ENCODE measurements around the gene TRAPPC3.

DNA sequence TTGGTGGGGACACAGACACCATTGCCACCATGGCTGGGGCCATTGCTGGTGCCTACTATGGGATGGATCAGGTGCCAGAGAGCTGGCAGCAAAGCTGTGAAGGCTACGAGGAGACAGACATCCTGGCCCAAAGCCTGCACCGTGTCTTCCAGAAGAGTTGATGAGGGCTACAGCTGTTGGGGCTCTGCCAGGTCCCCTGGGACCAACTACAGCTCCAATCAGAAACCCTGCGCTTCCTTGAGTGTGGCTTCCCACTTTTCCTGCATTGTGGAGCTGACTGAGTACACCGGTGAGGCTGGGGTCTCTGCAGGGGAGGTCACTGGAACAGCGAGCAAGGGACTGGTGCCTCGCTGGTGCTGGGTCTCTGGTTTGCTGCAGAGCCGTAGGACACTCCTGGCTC lies 56.1 kb downstream of the TRAPPC3 start:
- TF ChIP-seq, protein P1, sequence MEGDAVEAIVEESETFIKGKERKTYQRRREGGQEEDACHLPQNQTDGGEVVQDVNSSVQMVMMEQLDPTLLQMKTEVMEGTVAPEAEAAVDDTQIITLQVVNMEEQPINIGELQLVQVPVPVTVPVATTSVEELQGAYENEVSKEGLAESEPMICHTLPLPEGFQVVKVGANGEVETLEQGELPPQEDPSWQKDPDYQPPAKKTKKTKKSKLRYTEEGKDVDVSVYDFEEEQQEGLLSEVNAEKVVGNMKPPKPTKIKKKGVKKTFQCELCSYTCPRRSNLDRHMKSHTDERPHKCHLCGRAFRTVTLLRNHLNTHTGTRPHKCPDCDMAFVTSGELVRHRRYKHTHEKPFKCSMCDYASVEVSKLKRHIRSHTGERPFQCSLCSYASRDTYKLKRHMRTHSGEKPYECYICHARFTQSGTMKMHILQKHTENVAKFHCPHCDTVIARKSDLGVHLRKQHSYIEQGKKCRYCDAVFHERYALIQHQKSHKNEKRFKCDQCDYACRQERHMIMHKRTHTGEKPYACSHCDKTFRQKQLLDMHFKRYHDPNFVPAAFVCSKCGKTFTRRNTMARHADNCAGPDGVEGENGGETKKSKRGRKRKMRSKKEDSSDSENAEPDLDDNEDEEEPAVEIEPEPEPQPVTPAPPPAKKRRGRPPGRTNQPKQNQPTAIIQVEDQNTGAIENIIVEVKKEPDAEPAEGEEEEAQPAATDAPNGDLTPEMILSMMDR (conservative IDR thresholded peaks at IDR 0.05; ENCODE audit: low read depth in 2 of 2): no peak
- TF ChIP-seq EZH2phosphoT487 (IDR thresholded peaks at IDR 0.05; ENCODE audit: unreplicated experiment) (no peak), POLR2AphosphoS5 (IDR thresholded peaks at IDR 0.05; ENCODE audit: low read depth) (no peak), REST (IDR thresholded peaks at IDR 0.05; ENCODE audit: unreplicated experiment) (no peak), ZNF114 (CRISPR knock-in tag; IDR thresholded peaks at IDR 0.05) (no peak), NANOG (IDR thresholded peaks at IDR 0.05; ENCODE audit: borderline replicate concordance) (no peak)
